CD4-positive, alpha-beta T cell treated with Interleukin-2 at 100 ng/mL for 4 hours (primary cell): ENCODE measurements around the gene CPNE4.
"Not testable (repeated sequence)": the region's sequence is repeated elsewhere in the genome, so short reads cannot be mapped to it uniquely, and the experiment has no call there.

Experiments
- DNase-seq: peaks from one replicate; pipeline ENCODE4 v3.0.0-alpha.2; 2020; ENCODE audit warnings: low spot score

Gene CPNE4

GRCh38 chr3:132016061-132017041 lies 18.5 kb downstream of the CPNE4 start:
- no peak for DNase-seq

- no peak for DNase-seq
These were observed 20.7 kb downstream of the CPNE4 start for GRCh38 chr3:132014105-132014504.

- DNase-seq = no peak
These were observed 25.6 kb downstream of the CPNE4 start for GRCh38 chr3:132009241-132009640.

GRCh38 chr3:132008837-132009236 lies 26.0 kb downstream of the CPNE4 start:
- no peak for DNase-seq

- no peak for DNase-seq
These were observed 27.2 kb downstream of the CPNE4 start for GRCh38 chr3:132007617-132008016.

GRCh38 chr3:132006605-132007204 lies 28.1 kb downstream of the CPNE4 start:
- DNase-seq = no peak

GRCh38 chr3:132004571-132004970 lies 30.2 kb downstream of the CPNE4 start:
- no peak for DNase-seq

GRCh38 chr3:132003685-132004084 lies 31.1 kb downstream of the CPNE4 start:
- no peak for DNase-seq

- DNase-seq = no peak
These were observed 32.8 kb downstream of the CPNE4 start for GRCh38 chr3:132001999-132002398.

- DNase-seq = no peak
These were observed 33.8 kb downstream of the CPNE4 start for GRCh38 chr3:132001036-132001435.

GRCh38 chr3:131998027-131998426 lies 36.8 kb downstream of the CPNE4 start:
- no peak for DNase-seq

GRCh38 chr3:131995891-131996290 lies 38.9 kb downstream of the CPNE4 start:
- DNase-seq = no peak

- no peak for DNase-seq
These were observed 45.5 kb downstream of the CPNE4 start for GRCh38 chr3:131989318-131989717.

- DNase-seq = no peak
These were observed 46.6 kb downstream of the CPNE4 start for GRCh38 chr3:131988209-131988608.

- DNase-seq = no peak
These were observed 51.1 kb downstream of the CPNE4 start for GRCh38 chr3:131983689-131984088.

GRCh38 chr3:131981323-131981722 lies 53.5 kb downstream of the CPNE4 start:
- no peak for DNase-seq

- DNase-seq = no peak
These were observed 58.4 kb downstream of the CPNE4 start for GRCh38 chr3:131976448-131976847.

GRCh38 chr3:131975047-131975446 lies 59.8 kb downstream of the CPNE4 start:
- no peak for DNase-seq

- no peak for DNase-seq
These were observed 61.1 kb downstream of the CPNE4 start for GRCh38 chr3:131973731-131974130.

GRCh38 chr3:131972550-131972949 lies 62.3 kb downstream of the CPNE4 start:
- DNase-seq = no peak

GRCh38 chr3:131972091-131972490 lies 62.7 kb downstream of the CPNE4 start:
- DNase-seq = no peak

GRCh38 chr3:131963442-131963841 lies 71.4 kb downstream of the CPNE4 start:
- DNase-seq = not testable (repeated sequence)

- no peak for DNase-seq
These were observed 71.8 kb downstream of the CPNE4 start for GRCh38 chr3:131962982-131963381.
